ENCODE results near the gene ADARB2. TPM values are rescaled to one million over a fixed set of nuclear protein-coding genes. Genes with fewer than 3 reads are reported as not detected.

ADARB2 gene
- total and polyA plus RNA-seq, 2 experiments from 2014 or later = 1.6 to 3.1 TPM

GRCh38 chr10:1508096-1508495 lies 229.2 kb downstream of the ADARB2 start:
- DNase-seq (ENCODE audit: low read depth in 1 of 2, low spot score in 1 of 2) = no peak
- H3K27ac ChIP-seq = no peak overlapping the region
- H3K4me1 ChIP-seq (ENCODE audit: low read depth) = no peaks in the 10 kb centered on the region
- no peak overlapping the region for H3K4me3 ChIP-seq
- no peaks in the 10 kb centered on the region for H3K9me3 ChIP-seq (ENCODE audit: low read depth)
- no peak for TF ChIP-seq CTCF (IDR thresholded peaks at IDR 0.05; ENCODE audit: low read depth, low read length)
- H3K27me3 ChIP-seq = no peaks in the 10 kb centered on the region
- H3K36me3 ChIP-seq = no peaks in the 10 kb centered on the region

DNA sequence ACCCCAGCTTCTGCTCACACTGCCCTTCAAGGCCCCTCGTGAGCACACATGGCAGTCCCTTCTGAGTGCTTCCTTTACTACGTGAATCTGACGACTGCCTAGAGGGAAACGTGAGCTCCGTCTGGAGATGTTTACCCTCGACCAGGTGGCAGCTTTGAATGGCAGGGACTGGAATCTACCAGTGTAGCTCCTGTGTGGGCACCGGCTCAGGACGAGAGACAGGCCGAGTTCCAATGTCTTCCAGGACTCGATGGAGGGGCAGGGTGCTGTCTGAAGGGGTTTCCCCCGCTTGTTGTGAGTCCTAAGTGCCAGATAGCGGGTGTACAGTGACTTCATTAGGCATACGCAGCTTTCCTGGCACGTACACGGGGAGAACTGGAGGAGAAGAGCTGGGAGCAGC lies 229.9 kb downstream of the ADARB2 start:
- Histone ChIP-seq H3K4me3 (no peak overlapping the region), H3K27ac (no peak overlapping the region), H3K4me1 (ENCODE audit: low read depth) (no peaks in the 10 kb centered on the region), H3K27me3 (no peaks in the 10 kb centered on the region), H3K36me3 (no peaks in the 10 kb centered on the region), H3K9me3 (ENCODE audit: low read depth) (no peaks in the 10 kb centered on the region)
- TF ChIP-seq CTCF (IDR thresholded peaks at IDR 0.05; ENCODE audit: low read depth, low read length) = no peak
- no peak for DNase-seq (ENCODE audit: low read depth in 1 of 2, low spot score in 1 of 2)

- no peak for TF ChIP-seq CTCF (IDR thresholded peaks at IDR 0.05; ENCODE audit: low read depth, low read length)
- H3K4me1 ChIP-seq (ENCODE audit: low read depth) = no peaks in the 10 kb centered on the region
Observed at GRCh38 chr10:1504940-1505339, 232.4 kb downstream of the ADARB2 start.

DNA sequence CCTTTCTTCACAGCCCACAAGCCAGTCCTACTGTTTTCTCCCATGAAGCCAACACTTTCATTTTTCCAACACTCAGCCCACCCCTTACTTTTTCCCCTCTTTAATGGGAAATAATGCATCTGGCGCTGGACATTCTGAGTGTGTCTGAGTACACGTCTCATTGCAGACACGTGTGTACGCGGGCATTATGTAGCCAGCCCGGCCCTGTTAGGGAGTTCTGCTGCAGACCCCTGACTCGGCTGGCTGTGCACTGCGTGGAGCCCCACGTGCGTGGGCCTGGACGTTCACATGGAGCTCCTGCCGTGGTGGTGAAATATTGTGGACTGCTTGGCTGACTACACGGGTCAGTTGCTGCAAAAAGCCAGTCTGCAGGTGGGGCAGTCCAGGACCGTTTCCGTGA lies 233.0 kb downstream of the ADARB2 start:
- no peaks in the 10 kb centered on the region for H3K36me3 ChIP-seq
- H3K27me3 ChIP-seq = no peaks in the 10 kb centered on the region
- no peak overlapping the region for H3K27ac ChIP-seq
- no peaks in the 10 kb centered on the region for H3K9me3 ChIP-seq (ENCODE audit: low read depth)
- H3K4me3 ChIP-seq = no peak overlapping the region
- H3K4me1 ChIP-seq (ENCODE audit: low read depth) = no peaks in the 10 kb centered on the region
- no peak for TF ChIP-seq CTCF (IDR thresholded peaks at IDR 0.05; ENCODE audit: low read depth, low read length)
- DNase-seq (ENCODE audit: low read depth in 1 of 2, low spot score in 1 of 2) = no peak

More at GRCh38 chr10:1504940-1505339, 232.4 kb downstream of the ADARB2 start:
- Histone ChIP-seq H3K4me3 (no peak overlapping the region), H3K27ac (no peak overlapping the region), H3K36me3 (no peaks in the 10 kb centered on the region), H3K27me3 (no peaks in the 10 kb centered on the region), H3K9me3 (ENCODE audit: low read depth) (no peaks in the 10 kb centered on the region)
- DNase-seq (ENCODE audit: low read depth in 1 of 2, low spot score in 1 of 2) = no peak

GRCh38 chr10:1502451-1502850 lies 234.9 kb downstream of the ADARB2 start:
- no peaks in the 10 kb centered on the region for H3K36me3 ChIP-seq
- no peak overlapping the region for H3K4me3 ChIP-seq
- no peak for DNase-seq (ENCODE audit: low read depth in 1 of 2, low spot score in 1 of 2)
- no peaks in the 10 kb centered on the region for H3K4me1 ChIP-seq (ENCODE audit: low read depth)
- TF ChIP-seq CTCF (IDR thresholded peaks at IDR 0.05; ENCODE audit: low read depth, low read length) = no peak
- no peak overlapping the region for H3K27ac ChIP-seq
- H3K27me3 ChIP-seq = no peaks in the 10 kb centered on the region
- H3K9me3 ChIP-seq (ENCODE audit: low read depth) = peaks cover 4% of the 10 kb centered on the region
